GM21367 (cell line): ENCODE results near the gene MXRA7.
"Not testable (repeated sequence)": the region's sequence is repeated elsewhere in the genome, so short reads cannot be mapped to it uniquely, and the experiment has no call there.

Experiments
- ATAC-seq: cut with Tn5 transposase; IDR thresholded peaks from one replicate; pipeline ENCODE4 v1.9.1; 2021; ENCODE audit not compliant: unreplicated experiment

The MXRA7 gene

GRCh38 chr17:76735586-76736348 lies 25.0 kb upstream of the MXRA7 start:
- no peak for ATAC-seq

DNA sequence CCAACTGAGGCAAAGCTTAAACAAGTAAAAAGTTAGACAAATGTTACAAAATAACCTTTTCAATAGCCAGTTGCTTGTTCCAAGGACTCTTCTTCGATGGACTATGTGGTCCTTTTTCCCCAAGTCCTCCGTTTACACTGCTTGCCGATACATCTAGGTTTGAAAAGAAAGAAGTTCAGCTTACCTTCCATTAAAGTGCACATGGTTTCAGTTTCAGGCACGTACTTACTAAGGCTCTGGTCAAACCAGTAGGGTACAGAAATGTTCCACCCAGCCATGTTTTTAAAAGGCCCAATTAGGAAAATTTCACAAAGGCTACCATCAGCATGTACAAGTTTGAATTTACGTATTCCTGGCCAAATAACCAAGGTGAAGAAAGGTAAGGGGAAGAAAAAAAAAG lies 24.2 kb upstream of the MXRA7 start:
- no peak for ATAC-seq

GRCh38 chr17:76734080-76734840 lies 23.5 kb upstream of the MXRA7 start:
- ATAC-seq = no peak

GRCh38 chr17:76733618-76733957 lies 22.8 kb upstream of the MXRA7 start:
- no peak for ATAC-seq

GRCh38 chr17:76732734-76733617 lies 22.2 kb upstream of the MXRA7 start:
- no peak for ATAC-seq

DNA sequence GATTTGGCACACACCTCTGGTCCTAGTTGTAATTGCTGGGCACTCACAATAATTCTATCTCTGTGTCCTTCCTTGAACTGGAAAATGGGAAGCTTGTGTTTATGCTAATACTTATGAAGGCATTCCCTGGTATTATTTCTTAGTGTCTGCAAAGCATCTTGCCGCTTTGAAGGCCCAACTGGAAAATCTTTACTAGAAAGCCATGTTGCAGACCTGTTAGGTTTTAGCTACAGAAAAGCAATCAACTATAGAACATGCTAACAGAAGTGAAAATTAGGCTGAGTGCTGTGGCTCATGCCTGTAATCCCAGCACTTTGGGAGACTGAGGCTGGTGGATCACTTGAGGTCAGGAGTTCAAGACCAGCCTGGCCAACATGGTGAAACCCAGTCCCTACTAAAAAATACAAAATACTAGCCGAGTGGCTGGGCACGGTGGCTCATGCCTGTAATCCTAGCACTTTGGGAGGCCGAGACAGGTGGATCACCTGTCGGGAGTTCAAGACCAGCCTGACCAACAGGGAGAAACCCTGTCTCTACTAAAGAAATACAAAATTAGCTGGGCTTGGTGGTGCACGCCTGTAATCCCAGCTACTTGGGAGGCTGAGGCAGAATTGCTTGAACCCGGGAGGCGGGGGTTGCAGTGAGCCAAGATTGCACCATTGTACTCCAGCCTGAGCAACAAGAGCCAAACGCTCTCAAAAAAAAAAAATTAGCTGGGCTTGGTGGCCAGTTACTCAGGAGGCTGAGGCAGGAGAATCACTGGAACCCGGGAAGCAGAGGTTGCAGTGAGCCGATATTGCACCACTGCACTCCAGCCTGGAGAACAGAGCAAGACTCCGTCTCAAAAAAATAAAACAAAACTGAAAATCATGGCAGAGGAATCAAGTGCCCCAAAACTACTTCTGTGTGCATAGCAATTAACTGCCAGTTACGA lies 21.3 kb upstream of the MXRA7 start:
- not testable (repeated sequence) for ATAC-seq

DNA sequence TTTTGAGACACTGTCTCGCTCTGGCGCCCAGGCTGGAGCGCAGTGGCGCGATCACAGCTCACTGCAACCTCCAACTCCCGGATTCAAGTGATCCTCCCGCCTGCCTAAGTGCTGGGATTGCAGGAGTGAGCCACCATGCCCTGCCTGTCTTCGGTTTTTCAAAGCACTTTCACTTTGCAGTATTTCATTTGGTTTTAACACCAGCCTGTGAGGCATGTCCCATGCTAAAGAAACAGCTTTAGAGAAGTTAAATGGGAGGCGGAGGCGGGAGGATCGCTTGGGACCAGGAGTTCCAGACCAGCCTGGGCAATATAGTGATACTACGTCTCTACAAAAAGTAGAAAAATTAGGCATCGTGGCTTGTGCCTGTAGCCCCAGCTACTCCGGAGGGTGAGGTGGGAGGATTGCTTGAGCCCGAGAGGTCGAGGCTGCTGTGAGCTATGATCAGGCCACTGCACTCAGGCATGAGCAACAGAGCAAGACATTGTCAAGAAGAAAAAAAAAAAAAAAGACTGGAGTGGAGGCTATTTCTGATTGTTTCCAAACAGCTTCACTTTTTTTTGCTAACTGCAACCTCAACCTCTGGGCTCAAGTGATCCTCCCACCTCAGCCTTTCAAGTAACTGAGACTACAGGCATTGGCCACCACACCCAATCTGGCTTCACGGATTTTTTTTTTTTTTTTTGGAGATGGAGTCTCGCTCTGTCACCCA lies 17.1 kb upstream of the MXRA7 start:
- ATAC-seq = no peak

GRCh38 chr17:76726776-76727718 lies 16.3 kb upstream of the MXRA7 start, which contains the start of gene METTL23:
METTL23 (plus strand) TSS chr17:76726839; CDS start chr17:76729711, 2,872 bp downstream.
- ATAC-seq = peak; percentile 39

DNA sequence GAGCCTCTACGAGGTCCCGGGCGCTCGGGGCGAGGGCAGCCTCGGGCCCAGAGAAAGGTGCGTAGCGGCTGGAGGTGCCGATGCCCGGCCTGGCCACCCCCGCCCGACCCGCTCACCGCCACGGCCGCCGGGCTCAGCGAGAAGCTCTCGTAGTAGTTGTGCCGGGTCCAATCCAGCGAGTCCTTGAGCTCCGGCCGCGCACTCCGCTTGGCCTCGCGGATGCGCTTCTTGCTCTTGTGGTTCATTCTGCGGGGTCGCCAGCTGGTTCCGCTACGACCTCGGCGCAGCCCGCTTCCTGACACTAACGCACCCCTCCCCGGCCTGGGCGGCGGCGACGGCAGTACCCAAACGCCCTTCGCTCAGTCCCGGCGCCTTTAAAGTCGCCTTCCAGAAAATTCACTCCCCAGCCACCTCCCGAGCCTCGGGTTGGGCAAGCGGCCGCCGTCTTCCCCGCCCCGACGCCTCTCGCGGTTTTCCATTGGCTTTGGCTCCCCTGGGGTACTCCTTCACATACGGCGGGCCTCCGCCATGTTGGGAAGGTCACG lies 15.5 kb upstream of the MXRA7 start, which contains the start of gene JMJD6:
Gene JMJD6, minus strand, starts transcription at position 376 of the 545 bp plus-strand sequence. Its CDS starts 131 bp downstream, at position 245.
- ATAC-seq = peak; percentile 59

- peak; percentile 20 for ATAC-seq
Observed at GRCh38 chr17:76725580-76726230, 14.9 kb upstream of the MXRA7 start.

- ATAC-seq = no peak
Observed at GRCh38 chr17:76723812-76724211, 13.0 kb upstream of the MXRA7 start.

- not testable (repeated sequence) for ATAC-seq
Observed at GRCh38 chr17:76722977-76723376, 12.2 kb upstream of the MXRA7 start.

- no peak for ATAC-seq
Observed at GRCh38 chr17:76722279-76722678, 11.5 kb upstream of the MXRA7 start.

- ATAC-seq = no peak
Observed at GRCh38 chr17:76721463-76721862, 10.7 kb upstream of the MXRA7 start.

GRCh38 chr17:76720941-76721340 lies 10.2 kb upstream of the MXRA7 start:
- ATAC-seq = no peak

- no peak for ATAC-seq
Observed at GRCh38 chr17:76720211-76720610, 9.4 kb upstream of the MXRA7 start.

DNA sequence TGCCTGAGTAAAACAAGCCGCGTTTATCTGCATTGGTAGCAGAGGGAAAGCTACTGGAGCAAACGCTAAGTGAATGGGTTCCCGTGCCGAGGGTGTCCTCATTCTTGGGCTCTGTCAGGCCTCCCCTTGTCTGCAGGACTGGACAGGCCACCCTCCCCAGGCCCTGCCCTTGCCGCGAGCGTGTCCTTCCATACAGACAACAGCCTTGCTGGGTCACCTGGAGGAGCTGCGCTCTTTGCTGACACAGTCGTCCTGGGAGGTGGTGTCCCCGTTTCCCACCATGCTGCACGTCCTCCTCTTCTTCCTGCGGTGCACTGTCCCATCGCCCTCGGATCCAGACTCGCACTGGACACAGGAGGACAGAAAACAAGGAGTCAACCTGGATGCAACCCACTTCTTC lies 7.8 kb upstream of the MXRA7 start:
- ATAC-seq = no peak

DNA sequence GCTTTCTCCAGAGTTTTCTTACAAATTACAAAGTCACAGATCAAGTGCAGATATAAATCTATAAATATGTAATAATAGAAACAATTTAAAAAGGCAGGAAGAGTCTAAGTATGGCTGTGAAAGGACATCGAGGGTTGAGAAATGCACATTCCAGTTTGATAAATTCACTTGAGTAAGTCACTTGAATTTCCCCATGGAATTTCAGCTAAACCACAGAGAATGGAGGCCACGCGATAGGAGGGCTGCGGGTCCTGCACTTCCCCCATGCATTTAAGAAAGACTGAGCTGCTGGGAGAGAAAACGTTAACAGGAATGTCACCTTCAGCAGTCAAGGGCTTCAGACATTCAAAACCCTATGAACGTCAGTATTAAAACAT lies 6.1 kb upstream of the MXRA7 start:
- no peak for ATAC-seq
